HepG2 (cell line): Measurements from ENCODE around the gene ATRAID. TPM values are rescaled to one million over a fixed set of nuclear protein-coding genes. Genes with fewer than 3 reads are reported as not detected.

Experiments used
- CERS6 ChIP-seq: sonication (generic); formaldehyde crosslinking; IDR thresholded peaks from 2 replicates; pipeline ENCODE4 v1.5.0; 2020; ENCODE audit warnings: missing genetic modification reagents
- HOXD1 ChIP-seq: sonication (generic); formaldehyde crosslinking; IDR thresholded peaks from 2 replicates; pipeline ENCODE4 v1.5.0; 2020; ENCODE audit warnings: missing genetic modification reagents
- IKZF1 ChIP-seq: fragments of 450-650 bp; IDR thresholded peaks from 2 replicates; pipeline ENCODE4 v1.7.1; 2016
- ISX ChIP-seq: sonication (generic); formaldehyde crosslinking; conservative IDR thresholded peaks from 2 replicates; pipeline ENCODE4 v1.5.0; 2020; ENCODE audit warnings: missing genetic modification reagents
- JUND ChIP-seq: sonication (generic); formaldehyde crosslinking; IDR thresholded peaks from 2 replicates; pipeline ENCODE4 v1.8.0; 2022; ENCODE audit warnings: mild to moderate bottlenecking, missing genetic modification reagents
- MEIS2 ChIP-seq: sonication (generic); formaldehyde crosslinking; IDR thresholded peaks from 2 replicates; pipeline ENCODE4 v1.9.0; 2021; ENCODE audit warnings: mild to moderate bottlenecking, missing genetic modification reagents
- PHF20 ChIP-seq: sonication (generic); formaldehyde crosslinking; IDR thresholded peaks from 2 replicates; pipeline ENCODE4 v1.5.0; 2020; ENCODE audit warnings: mild to moderate bottlenecking, missing genetic modification reagents
- REPIN1 ChIP-seq: sonication (generic); formaldehyde crosslinking; IDR thresholded peaks from 2 replicates; pipeline ENCODE4 v1.8.0; 2022; ENCODE audit warnings: missing genetic modification reagents, low read depth, mild to moderate bottlenecking, borderline replicate concordance
- TP53 ChIP-seq: sonication (generic); formaldehyde crosslinking; conservative IDR thresholded peaks from 2 replicates; pipeline ENCODE4 v1.4.0; 2020; ENCODE audit warnings: missing genetic modification reagents
- ZBTB14 ChIP-seq: sonication (generic); formaldehyde crosslinking; IDR thresholded peaks from 2 replicates; pipeline ENCODE4 v1.4.0; 2020; ENCODE audit warnings: missing genetic modification reagents
- ZBTB3 ChIP-seq: sonication (generic); formaldehyde crosslinking; IDR thresholded peaks from 2 replicates; pipeline ENCODE4 v1.4.0; 2020; ENCODE audit warnings: low read depth, mild to moderate bottlenecking, moderate library complexity, missing genetic modification reagents, borderline replicate concordance
- ZFP82 ChIP-seq: sonication (generic); formaldehyde crosslinking; IDR thresholded peaks from 2 replicates; pipeline ENCODE4 v1.5.1; 2020; ENCODE audit warnings: mild to moderate bottlenecking, missing genetic modification reagents, borderline replicate concordance
- ZKSCAN8 ChIP-seq: IDR thresholded peaks from 2 replicates; pipeline ENCODE4 v1.6.1; 2016; ENCODE audit warnings: borderline replicate concordance, missing genetic modification reagents, missing compliant biosample characterization
- ZNF260 ChIP-seq: sonication (generic); formaldehyde crosslinking; IDR thresholded peaks from 2 replicates; pipeline ENCODE4 v1.4.0; 2020; ENCODE audit warnings: missing genetic modification reagents, low read depth, mild to moderate bottlenecking, borderline replicate concordance
- ZNF263 ChIP-seq: sonication (generic); formaldehyde crosslinking; IDR thresholded peaks from 2 replicates; pipeline ENCODE4 v1.4.0; 2020; ENCODE audit warnings: missing genetic modification reagents
- ZNF879 ChIP-seq: sonication (generic); formaldehyde crosslinking; IDR thresholded peaks from 2 replicates; pipeline ENCODE4 v1.8.1; 2023; ENCODE audit warnings: missing genetic modification reagents
- polyA plus RNA-seq, 8 experiments: library from polyadenylated mRNA; depleted of rRNA in 3 of 8; stranded (reverse) in 7 of 8; unstranded in 1 of 8; fragments of >200 nt; fragmentation: Illumina TruSeq in 4 of 8; extraction: Trizol in 4 of 8; gene quantifications; 2 replicates each; pipeline versions ENCODE4 v1.2.1 to v1.2.3, GENCODE V29; 2011 to 2016; ENCODE audit warnings: low read depth in 4 of 8, missing spikeins in 1 of 8, mixed read lengths in 1 of 8; ENCODE audit not compliant: insufficient read depth in 1 of 8
- total RNA-seq, 5 experiments: library from RNA; depleted of rRNA; stranded (reverse); fragments of >200 nt; fragmentation: Illumina TruSeq; extraction: Trizol; gene quantifications; 2 replicates each; pipeline ENCODE4 v1.2.3, GENCODE V29; 2016; ENCODE audit warnings: low read depth in 1 of 5
- TF ChIP-seq, protein P1 (sequence below): sonication (generic); formaldehyde crosslinking; IDR thresholded peaks from 2 replicates; pipeline ENCODE4 v1.4.0; 2020; ENCODE audit warnings: missing genetic modification reagents
- TF ChIP-seq, protein P2 (sequence below): sonication (generic); formaldehyde crosslinking; IDR thresholded peaks from 2 replicates; pipeline ENCODE4 v1.4.0; 2020; ENCODE audit warnings: missing genetic modification reagents
- TF ChIP-seq, protein P3 (sequence below): sonication (generic); formaldehyde crosslinking; IDR thresholded peaks from 2 replicates; pipeline ENCODE4 v1.4.0; 2020; ENCODE audit warnings: missing genetic modification reagents
- TF ChIP-seq, protein P4 (sequence below): sonication (generic); formaldehyde crosslinking; IDR thresholded peaks from 2 replicates; pipeline ENCODE4 v1.4.0; 2020; ENCODE audit warnings: mild to moderate bottlenecking, missing genetic modification reagents, borderline replicate concordance

The ATRAID gene
- total and polyA plus RNA-seq, 2 of the 13 experiments (the other 11 are each of a cell fraction or from before 2014, with no cell fraction given): 207 to 382 TPM

DNA sequence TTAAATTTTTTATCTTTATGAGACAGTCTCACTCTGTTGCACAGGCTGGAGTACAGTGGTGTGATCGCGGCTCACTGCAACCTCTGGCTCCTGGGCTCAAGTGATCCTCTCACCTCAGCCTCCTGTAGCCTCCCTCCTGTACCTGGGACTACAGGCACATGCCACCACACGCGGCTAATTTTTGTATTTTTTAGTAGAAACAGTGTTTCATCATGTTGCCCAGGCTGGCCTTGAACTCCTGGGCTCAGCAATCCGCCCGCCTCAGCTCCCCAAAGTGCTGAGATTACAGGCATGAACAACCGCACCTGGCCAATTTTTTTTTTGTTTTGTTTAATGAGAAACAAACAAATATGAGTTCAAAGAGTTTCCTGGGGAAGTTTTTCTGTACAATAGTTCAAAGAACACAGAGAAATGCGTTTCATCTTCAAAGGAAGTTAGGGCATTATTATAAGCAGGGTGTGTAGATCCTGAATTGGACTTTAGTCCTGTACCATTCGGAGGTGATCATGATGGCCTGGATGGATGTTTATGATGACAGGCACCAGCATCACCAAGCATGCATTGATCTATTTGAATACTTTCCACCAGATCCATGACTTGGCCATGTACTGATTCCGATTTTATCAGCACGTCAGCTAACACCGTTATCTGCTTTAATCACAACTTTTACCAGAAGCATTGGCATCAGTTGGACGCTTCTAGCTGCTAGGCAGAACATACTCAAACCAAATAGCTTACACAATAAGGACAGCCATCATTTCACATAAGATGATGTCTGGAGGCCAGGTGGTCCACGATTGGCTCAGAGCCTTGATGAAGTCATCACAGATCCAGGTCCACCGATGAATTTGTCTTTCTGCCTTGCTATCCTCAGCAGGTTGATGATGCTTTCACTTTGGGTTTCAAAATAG, 34.1 kb upstream of the ATRAID start (continued):
- TF ChIP-seq ZNF879 (CRISPR knock-in tag) (no peak), IKZF1 (no peak), ZBTB3 (CRISPR knock-in tag) (no peak), MEIS2 (CRISPR knock-in tag) (peak; percentile 58; the same call in 1 of the 2 replicates), REPIN1 (0 out of 2 replicates have a peak, but pooled peaks have one; percentile 32), ISX (CRISPR knock-in tag) (no peak), ZFP82 (CRISPR knock-in tag) (0 out of 2 replicates have a peak, but pooled peaks have one; percentile 10), ZBTB14 (no peak), JUND (CRISPR knock-in tag) (no peak), ZKSCAN8 (peak; percentile 87; the same call in 1 of the 2 replicates), PHF20 (no peak), CERS6 (no peak), ZNF260 (CRISPR knock-in tag) (no peak), TP53 (CRISPR knock-in tag) (0 out of 2 replicates have a peak, but pooled peaks have one; percentile 35), HOXD1 (peak; percentile 89; the same call in 1 of the 2 replicates), ZNF263 (CRISPR knock-in tag) (peak; percentile 53; the same call in 1 of the 2 replicates)
- TF ChIP-seq, protein P1, sequence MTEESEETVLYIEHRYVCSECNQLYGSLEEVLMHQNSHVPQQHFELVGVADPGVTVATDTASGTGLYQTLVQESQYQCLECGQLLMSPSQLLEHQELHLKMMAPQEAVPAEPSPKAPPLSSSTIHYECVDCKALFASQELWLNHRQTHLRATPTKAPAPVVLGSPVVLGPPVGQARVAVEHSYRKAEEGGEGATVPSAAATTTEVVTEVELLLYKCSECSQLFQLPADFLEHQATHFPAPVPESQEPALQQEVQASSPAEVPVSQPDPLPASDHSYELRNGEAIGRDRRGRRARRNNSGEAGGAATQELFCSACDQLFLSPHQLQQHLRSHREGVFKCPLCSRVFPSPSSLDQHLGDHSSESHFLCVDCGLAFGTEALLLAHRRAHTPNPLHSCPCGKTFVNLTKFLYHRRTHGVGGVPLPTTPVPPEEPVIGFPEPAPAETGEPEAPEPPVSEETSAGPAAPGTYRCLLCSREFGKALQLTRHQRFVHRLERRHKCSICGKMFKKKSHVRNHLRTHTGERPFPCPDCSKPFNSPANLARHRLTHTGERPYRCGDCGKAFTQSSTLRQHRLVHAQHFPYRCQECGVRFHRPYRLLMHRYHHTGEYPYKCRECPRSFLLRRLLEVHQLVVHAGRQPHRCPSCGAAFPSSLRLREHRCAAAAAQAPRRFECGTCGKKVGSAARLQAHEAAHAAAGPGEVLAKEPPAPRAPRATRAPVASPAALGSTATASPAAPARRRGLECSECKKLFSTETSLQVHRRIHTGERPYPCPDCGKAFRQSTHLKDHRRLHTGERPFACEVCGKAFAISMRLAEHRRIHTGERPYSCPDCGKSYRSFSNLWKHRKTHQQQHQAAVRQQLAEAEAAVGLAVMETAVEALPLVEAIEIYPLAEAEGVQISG (CRISPR knock-in tag): peak; percentile 67; the same call in 1 of the 2 replicates
- TF ChIP-seq, protein P2, sequence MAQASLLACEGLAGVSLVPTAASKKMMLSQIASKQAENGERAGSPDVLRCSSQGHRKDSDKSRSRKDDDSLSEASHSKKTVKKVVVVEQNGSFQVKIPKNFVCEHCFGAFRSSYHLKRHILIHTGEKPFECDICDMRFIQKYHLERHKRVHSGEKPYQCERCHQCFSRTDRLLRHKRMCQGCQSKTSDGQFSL (CRISPR knock-in tag): no peak
- TF ChIP-seq, protein P3, sequence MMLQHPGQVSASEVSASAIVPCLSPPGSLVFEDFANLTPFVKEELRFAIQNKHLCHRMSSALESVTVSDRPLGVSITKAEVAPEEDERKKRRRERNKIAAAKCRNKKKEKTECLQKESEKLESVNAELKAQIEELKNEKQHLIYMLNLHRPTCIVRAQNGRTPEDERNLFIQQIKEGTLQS: peak; percentile 76; the same call in 1 of the 2 replicates
- TF ChIP-seq, protein P4, sequence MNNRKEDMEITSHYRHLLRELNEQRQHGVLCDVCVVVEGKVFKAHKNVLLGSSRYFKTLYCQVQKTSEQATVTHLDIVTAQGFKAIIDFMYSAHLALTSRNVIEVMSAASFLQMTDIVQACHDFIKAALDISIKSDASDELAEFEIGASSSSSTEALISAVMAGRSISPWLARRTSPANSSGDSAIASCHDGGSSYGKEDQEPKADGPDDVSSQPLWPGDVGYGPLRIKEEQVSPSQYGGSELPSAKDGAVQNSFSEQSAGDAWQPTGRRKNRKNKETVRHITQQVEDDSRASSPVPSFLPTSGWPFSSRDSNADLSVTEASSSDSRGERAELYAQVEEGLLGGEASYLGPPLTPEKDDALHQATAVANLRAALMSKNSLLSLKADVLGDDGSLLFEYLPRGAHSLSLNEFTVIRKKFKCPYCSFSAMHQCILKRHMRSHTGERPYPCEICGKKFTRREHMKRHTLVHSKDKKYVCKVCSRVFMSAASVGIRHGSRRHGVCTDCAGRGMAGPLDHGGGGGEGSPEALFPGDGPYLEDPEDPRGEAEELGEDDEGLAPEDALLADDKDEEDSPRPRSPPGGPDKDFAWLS (CRISPR knock-in tag): 0 out of 2 replicates have a peak, but pooled peaks have one; percentile 50
